Choroid plexus epithelial cell (primary cell): ENCODE results near the gene SGIP1.

ENCODE experiments used
- DNase-seq: peaks from one replicate; pipeline ENCODE4 v3.0.0-alpha.2; 2010; ENCODE audit warnings: low read depth
- H3K4me3 ChIP-seq: 2 replicates; pipeline ENCODE4 v1.5.1; 2011; ENCODE audit warnings: low read depth, mild to moderate bottlenecking, control low read depth, low read length, moderate library complexity
- TF ChIP-seq, protein P1 (sequence below): conservative IDR thresholded peaks from 2 replicates; pipeline ENCODE4 v1.5.1; 2011; ENCODE audit warnings: low read depth, mild to moderate bottlenecking, control low read depth, inconsistent platforms, low read length, moderate library complexity

Gene SGIP1

DNA sequence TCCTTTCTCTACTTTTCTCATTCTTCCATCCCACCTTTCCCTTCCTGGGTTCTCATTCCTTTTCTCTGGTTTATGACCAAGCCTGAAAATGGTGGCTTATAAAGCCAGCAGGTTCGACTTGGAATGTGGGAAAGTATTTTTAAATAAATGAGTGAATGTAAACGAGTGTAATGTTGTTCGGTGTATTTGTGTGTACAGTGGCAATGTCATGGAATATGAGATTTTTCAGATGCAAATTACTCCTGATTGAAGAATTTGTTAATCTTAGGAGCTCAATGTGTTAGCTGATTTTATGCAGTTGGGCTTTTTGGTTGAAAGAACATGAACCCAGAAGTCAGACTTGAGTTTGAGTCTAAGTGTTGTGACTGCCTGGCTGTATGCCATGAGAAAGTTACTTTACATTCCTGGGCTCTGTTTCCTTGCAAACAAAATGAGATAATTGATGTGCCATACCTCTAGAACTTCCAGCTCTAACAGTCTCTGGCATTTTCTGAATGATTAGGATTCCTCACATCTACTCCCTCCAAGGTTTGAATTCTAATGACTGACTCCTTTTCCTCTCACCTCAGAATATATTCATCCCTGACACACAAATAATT, 6.6 kb downstream of the SGIP1 start:
- H3K4me3 ChIP-seq, result no peak overlapping the region
- TF ChIP-seq, protein P1, sequence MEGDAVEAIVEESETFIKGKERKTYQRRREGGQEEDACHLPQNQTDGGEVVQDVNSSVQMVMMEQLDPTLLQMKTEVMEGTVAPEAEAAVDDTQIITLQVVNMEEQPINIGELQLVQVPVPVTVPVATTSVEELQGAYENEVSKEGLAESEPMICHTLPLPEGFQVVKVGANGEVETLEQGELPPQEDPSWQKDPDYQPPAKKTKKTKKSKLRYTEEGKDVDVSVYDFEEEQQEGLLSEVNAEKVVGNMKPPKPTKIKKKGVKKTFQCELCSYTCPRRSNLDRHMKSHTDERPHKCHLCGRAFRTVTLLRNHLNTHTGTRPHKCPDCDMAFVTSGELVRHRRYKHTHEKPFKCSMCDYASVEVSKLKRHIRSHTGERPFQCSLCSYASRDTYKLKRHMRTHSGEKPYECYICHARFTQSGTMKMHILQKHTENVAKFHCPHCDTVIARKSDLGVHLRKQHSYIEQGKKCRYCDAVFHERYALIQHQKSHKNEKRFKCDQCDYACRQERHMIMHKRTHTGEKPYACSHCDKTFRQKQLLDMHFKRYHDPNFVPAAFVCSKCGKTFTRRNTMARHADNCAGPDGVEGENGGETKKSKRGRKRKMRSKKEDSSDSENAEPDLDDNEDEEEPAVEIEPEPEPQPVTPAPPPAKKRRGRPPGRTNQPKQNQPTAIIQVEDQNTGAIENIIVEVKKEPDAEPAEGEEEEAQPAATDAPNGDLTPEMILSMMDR, result no peak
- DNase-seq, result peak; percentile 89

DNA sequence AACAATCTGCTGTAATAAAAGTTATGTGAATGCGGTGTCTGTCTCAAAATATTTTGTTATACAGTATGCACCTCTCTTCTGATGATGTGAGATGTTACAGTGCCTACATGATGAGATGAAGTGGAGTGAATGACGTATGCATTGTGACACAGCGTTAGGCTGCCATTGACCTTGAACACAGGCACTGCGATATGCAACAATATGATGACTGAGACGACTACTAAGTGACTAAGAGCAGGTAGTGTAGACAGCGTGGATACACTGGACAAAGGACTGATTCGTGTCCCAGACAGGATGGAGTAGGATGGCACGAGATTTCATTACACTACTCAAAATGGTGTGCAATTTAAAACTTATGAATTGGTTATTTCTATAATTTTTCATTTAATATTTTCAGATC, 8.4 kb downstream of the SGIP1 start:
- TF ChIP-seq, protein P1, result no peak
- H3K4me3 ChIP-seq, result no peak overlapping the region
- DNase-seq, result no peak

DNA sequence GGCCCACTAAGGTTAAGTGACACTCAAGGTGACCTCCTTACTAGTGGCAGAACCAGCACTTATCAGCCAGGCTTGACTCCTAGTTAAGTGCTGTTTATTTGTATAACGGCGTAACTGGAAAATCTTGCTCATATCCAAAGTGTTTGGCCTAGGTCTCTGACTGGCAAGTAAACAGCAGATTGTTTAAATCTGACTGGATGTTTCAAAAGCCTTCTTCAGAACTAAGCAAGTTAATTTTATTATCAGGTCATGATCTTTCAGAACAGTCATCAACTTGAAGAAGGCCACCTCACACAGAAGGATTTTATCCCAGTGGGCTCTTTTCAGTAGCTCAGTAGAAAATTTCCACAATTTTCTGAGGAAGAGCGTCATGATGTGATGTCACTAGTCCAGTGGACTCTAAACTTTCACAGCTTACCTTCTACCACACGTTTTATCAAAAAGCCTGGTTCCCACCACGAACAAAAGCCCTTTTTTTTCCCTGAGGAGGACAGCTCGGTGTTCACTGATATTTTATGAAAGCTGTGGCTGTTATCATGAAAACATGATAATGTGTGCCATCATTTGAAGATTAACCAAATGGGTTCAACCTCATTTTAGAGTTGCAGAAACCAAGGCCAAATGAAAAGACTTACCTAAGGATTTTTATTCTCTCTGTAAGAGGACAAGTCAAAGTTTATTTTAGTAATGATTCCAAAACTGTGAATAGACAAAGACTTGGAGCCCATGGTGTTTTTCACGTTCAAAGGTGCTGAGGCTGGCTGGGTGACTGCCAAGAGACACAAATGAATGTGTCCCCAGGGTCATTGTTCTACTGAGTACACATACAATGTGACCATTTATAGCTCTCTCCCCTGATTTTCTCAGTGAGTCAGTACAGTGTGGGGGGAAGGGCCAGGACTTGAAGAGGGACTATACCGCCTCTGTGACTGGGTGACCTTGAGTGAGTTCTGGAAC, 9.1 kb downstream of the SGIP1 start:
- no peak overlapping the region for H3K4me3 ChIP-seq
- TF ChIP-seq, protein P1, result no peak
- peak; percentile 83 for DNase-seq

DNA sequence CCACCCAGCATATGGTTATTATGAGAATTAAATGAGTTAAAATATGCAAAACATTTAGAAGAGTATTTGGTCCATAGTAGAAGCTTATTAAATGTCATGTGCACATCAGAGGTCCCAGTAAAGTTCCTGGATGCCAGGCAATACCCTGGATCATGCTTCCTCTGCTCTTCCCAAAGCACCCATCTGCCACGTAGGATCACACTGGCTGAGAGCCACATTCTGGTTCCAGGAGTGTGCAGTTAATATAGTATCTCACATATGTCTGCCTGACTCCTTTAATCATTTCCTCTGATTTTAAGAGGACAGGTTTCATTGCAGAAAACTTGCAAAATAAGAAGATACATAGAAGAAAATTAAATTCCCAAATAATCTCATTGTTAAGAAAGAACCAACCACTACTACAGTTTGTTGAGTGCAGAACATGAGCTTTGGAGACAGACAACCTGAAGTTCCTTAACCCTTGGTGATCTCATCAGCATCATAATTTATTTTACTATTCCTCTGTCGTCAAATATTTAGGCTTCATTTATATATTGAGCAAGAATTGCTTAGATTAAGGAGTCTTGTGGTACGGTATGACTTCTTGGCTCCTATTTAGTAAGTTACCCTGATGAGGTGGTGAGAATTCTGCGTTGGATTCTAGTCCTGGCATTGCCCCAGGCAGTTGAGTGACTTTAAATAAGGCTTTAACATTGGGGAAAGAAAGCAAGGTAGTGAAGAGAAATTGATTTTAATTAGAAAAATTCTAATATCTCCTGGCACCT, 12.3 kb downstream of the SGIP1 start:
- DNase-seq, result no peak
- no peak overlapping the region for H3K4me3 ChIP-seq
- TF ChIP-seq, protein P1, result no peak

DNA sequence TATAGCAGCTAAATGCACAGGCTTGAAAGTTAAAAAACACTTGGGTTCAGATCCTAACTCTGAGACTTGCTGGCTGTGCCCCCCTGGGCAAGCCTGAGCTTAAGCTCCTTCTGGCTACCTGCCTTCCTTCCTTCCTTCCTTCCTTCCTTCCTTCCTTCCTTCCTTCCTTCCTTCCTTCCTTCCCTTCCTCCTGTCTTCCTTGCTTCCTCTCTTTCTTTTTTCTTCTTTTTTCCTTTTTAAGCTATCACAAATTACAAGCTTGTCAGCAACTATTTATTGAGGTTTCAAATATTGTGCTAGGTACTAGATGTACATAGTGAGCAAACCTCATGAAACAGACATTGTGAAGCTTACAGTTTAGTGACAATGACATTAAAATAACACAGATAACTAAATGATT, 15.1 kb downstream of the SGIP1 start:
- TF ChIP-seq, protein P1, result no peak
- no peak overlapping the region for H3K4me3 ChIP-seq
- DNase-seq, result no peak

DNA sequence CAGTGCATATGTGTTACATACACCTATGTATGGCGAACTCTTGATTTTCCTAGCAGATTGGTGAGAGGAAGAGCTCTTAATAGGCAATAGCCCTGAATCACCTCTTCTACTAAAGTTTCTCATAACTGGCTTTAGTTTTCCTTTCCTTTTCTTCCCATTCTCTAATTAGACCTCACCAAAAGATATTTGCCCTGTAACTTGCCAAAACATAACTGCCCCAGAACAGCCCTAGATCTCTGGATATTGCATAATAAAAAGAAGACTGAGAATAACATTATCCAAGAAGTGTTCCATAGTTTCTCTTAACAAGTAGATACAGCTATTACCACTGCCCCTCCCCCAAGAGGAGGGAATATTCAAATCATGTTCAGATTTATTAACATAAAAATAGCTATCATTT, 16.3 kb downstream of the SGIP1 start:
- H3K4me3 ChIP-seq, result no peak overlapping the region
- TF ChIP-seq, protein P1, result no peak
- no peak for DNase-seq
